NB4 (cell line): ENCODE data around the gene GATD1.

ENCODE experiments used
- CTCF ChIP-seq: IDR thresholded peaks from one replicate; pipeline ENCODE4 v1.5.1; 2012; ENCODE audit warnings: low read depth, low read length
- TF ChIP-seq, protein P1 (sequence below): IDR thresholded peaks from 2 replicates; pipeline ENCODE4 v1.6.1; 2011; ENCODE audit warnings: low read depth, low read length

- TF ChIP-seq CTCF: no peak
- TF ChIP-seq, protein P1, sequence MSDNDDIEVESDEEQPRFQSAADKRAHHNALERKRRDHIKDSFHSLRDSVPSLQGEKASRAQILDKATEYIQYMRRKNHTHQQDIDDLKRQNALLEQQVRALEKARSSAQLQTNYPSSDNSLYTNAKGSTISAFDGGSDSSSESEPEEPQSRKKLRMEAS: no peak
These were observed 22.5 kb upstream of the GATD1 start for GRCh38 chr11:799641-800316.
